T follicular helper cell (primary cell): ENCODE results near the gene SLC10A7.

Experiments used
- DNase-seq: peaks from one replicate; pipeline ENCODE4 v3.0.0-alpha.2; 2020; ENCODE audit warnings: low read depth

The SLC10A7 gene

GRCh38 chr4:146439437-146439836 lies 82.3 kb downstream of the SLC10A7 start:
- DNase-seq = no peak

- DNase-seq = no peak
These were observed 84.0 kb downstream of the SLC10A7 start for GRCh38 chr4:146437778-146438177.

- DNase-seq = no peak
These were observed 85.1 kb downstream of the SLC10A7 start for GRCh38 chr4:146436423-146437162.

- DNase-seq = no peak
These were observed 85.8 kb downstream of the SLC10A7 start for GRCh38 chr4:146435962-146436361.

GRCh38 chr4:146432065-146432464 lies 89.7 kb downstream of the SLC10A7 start:
- DNase-seq = no peak

GRCh38 chr4:146428298-146428697 lies 93.4 kb downstream of the SLC10A7 start:
- DNase-seq = no peak

- DNase-seq = no peak
These were observed 103.9 kb downstream of the SLC10A7 start for GRCh38 chr4:146417822-146418221.

GRCh38 chr4:146415829-146416228 lies 105.9 kb downstream of the SLC10A7 start:
- no peak for DNase-seq

- DNase-seq = no peak
These were observed 114.1 kb downstream of the SLC10A7 start for GRCh38 chr4:146407669-146408084.

GRCh38 chr4:146407257-146407656 lies 114.5 kb downstream of the SLC10A7 start:
- no peak for DNase-seq

- DNase-seq = no peak
These were observed 120.5 kb downstream of the SLC10A7 start for GRCh38 chr4:146401274-146401673.

GRCh38 chr4:146398896-146399445 lies 122.8 kb downstream of the SLC10A7 start:
- DNase-seq = no peak

GRCh38 chr4:146398404-146398803 lies 123.3 kb downstream of the SLC10A7 start:
- no peak for DNase-seq

GRCh38 chr4:146389561-146389960 lies 132.2 kb downstream of the SLC10A7 start:
- no peak for DNase-seq

- DNase-seq = no peak
These were observed 139.5 kb downstream of the SLC10A7 start for GRCh38 chr4:146382194-146382593.

GRCh38 chr4:146381263-146381872 lies 140.4 kb downstream of the SLC10A7 start:
- DNase-seq = no peak

- no peak for DNase-seq
These were observed 142.0 kb downstream of the SLC10A7 start for GRCh38 chr4:146379744-146380143.

GRCh38 chr4:146371812-146372211 lies 149.9 kb downstream of the SLC10A7 start:
- no peak for DNase-seq

GRCh38 chr4:146370841-146371240 lies 150.9 kb downstream of the SLC10A7 start:
- DNase-seq = no peak

- DNase-seq = no peak
These were observed 152.3 kb downstream of the SLC10A7 start for GRCh38 chr4:146369446-146369845.

- no peak for DNase-seq
These were observed 153.5 kb downstream of the SLC10A7 start for GRCh38 chr4:146368209-146368608.

GRCh38 chr4:146367347-146367746 lies 154.4 kb downstream of the SLC10A7 start:
- DNase-seq = no peak

- DNase-seq = no peak
These were observed 162.0 kb downstream of the SLC10A7 start for GRCh38 chr4:146359771-146360170.
